ENCODE measurements around the gene NRAS.

The NRAS gene

GRCh38 chr1:114749835-114750234, 33.3 kb upstream of the NRAS start:
- Histone ChIP-seq H3K9me3 (ENCODE audit: insufficient read depth, low read length) (no peaks in the 10 kb centered on the region), H3K27ac (ENCODE audit: low read length) (no peak overlapping the region), H3K36me3 (replicated peaks; ENCODE audit: low read depth, low read length) (peaks cover 60% of the 10 kb centered on the region), H3K4me3 (ENCODE audit: low read length) (no peak overlapping the region), H3K4me1 (ENCODE audit: low read length) (peaks cover 33% of the 10 kb centered on the region), H3K79me2 (ENCODE audit: low read length) (peaks cover 100% of the 10 kb centered on the region), H2AFZ (ENCODE audit: low read depth, low read length) (no peak overlapping the region), H3K9ac (ENCODE audit: low read length) (no peak overlapping the region), H3K27me3 (ENCODE audit: low read depth, low read length) (no peaks in the 10 kb centered on the region), H3K4me2 (ENCODE audit: low read length) (no peak overlapping the region), H4K20me1 (ENCODE audit: insufficient read depth, low read length) (peaks cover 89% of the 10 kb centered on the region)
- TF ChIP-seq EZH2phosphoT487 (IDR thresholded peaks at IDR 0.05; ENCODE audit: low read depth) = no peak
- TF ChIP-seq, protein P1, sequence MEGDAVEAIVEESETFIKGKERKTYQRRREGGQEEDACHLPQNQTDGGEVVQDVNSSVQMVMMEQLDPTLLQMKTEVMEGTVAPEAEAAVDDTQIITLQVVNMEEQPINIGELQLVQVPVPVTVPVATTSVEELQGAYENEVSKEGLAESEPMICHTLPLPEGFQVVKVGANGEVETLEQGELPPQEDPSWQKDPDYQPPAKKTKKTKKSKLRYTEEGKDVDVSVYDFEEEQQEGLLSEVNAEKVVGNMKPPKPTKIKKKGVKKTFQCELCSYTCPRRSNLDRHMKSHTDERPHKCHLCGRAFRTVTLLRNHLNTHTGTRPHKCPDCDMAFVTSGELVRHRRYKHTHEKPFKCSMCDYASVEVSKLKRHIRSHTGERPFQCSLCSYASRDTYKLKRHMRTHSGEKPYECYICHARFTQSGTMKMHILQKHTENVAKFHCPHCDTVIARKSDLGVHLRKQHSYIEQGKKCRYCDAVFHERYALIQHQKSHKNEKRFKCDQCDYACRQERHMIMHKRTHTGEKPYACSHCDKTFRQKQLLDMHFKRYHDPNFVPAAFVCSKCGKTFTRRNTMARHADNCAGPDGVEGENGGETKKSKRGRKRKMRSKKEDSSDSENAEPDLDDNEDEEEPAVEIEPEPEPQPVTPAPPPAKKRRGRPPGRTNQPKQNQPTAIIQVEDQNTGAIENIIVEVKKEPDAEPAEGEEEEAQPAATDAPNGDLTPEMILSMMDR (IDR thresholded peaks at IDR 0.05; ENCODE audit: low read depth, low read length) = no peak

DNA sequence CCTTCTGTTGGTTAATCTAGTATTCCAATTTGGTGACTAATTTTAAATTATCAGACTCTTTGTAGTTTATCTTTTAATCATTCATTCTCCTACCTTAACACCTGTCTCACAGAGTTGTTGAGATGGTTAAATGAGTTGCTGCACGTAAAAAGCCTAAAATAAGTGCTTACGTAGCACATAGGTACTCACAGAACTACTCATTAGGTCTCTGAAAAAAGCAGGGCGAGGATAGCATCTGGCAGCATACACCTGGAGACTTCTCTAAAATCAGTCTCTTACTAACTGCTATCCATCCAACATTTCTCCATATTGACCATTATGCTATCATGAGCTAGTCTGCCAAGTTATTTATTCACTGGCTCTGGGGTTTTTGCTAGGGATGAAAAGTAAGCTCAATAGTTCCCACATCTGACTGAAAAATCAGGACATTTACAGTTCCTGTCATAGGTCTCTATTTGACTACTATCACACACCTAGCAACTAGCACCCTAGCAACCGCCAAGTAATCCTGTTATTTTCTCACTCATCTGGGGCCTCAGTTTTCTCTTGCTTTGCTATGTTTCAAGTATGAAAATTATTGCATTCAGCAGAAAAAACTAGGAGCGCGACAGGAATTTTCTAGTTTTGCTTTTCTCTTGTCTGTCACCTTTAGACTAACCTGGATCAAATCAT, 30.0 kb upstream of the NRAS start:
- H3K36me3 ChIP-seq (replicated peaks; ENCODE audit: low read depth, low read length) = peaks cover 60% of the 10 kb centered on the region
- 0 out of 2 replicates have a peak overlapping the region, but pooled peaks have one; percentile 6 for H3K9ac ChIP-seq (ENCODE audit: low read length)
- no peak overlapping the region for H3K4me3 ChIP-seq (ENCODE audit: low read length)
- H4K20me1 ChIP-seq (ENCODE audit: insufficient read depth, low read length) = peaks cover 77% of the 10 kb centered on the region
- TF ChIP-seq, protein P1 (IDR thresholded peaks at IDR 0.05; ENCODE audit: low read depth, low read length) = no peak
- TF ChIP-seq EZH2phosphoT487 (IDR thresholded peaks at IDR 0.05; ENCODE audit: low read depth) = no peak
- no peak overlapping the region for H2AFZ ChIP-seq (ENCODE audit: low read depth, low read length)
- H3K79me2 ChIP-seq (ENCODE audit: low read length) = peaks cover 100% of the 10 kb centered on the region
- no peaks in the 10 kb centered on the region for H3K9me3 ChIP-seq (ENCODE audit: insufficient read depth, low read length)
- peaks cover 12% of the 10 kb centered on the region for H3K4me1 ChIP-seq (ENCODE audit: low read length)
- H3K27ac ChIP-seq (ENCODE audit: low read length) = peak overlapping the region; percentile 32; the same call in 1 of the 2 replicates
- H3K4me2 ChIP-seq (ENCODE audit: low read length) = peak overlapping the region; percentile 11; the same call in 1 of the 2 replicates
- H3K27me3 ChIP-seq (ENCODE audit: low read depth, low read length) = no peaks in the 10 kb centered on the region

- H3K36me3 ChIP-seq (replicated peaks; ENCODE audit: low read depth, low read length) = peaks cover 61% of the 10 kb centered on the region
- no peak overlapping the region for H3K4me3 ChIP-seq (ENCODE audit: low read length)
- H4K20me1 ChIP-seq (ENCODE audit: insufficient read depth, low read length) = peaks cover 75% of the 10 kb centered on the region
- no peaks in the 10 kb centered on the region for H3K27me3 ChIP-seq (ENCODE audit: low read depth, low read length)
- H3K9ac ChIP-seq (ENCODE audit: low read length) = no peak overlapping the region
- H3K4me2 ChIP-seq (ENCODE audit: low read length) = no peak overlapping the region
- no peaks in the 10 kb centered on the region for H3K9me3 ChIP-seq (ENCODE audit: insufficient read depth, low read length)
- H2AFZ ChIP-seq (ENCODE audit: low read depth, low read length) = no peak overlapping the region
- TF ChIP-seq, protein P1 (IDR thresholded peaks at IDR 0.05; ENCODE audit: low read depth, low read length) = no peak
- TF ChIP-seq EZH2phosphoT487 (IDR thresholded peaks at IDR 0.05; ENCODE audit: low read depth) = no peak
- peaks cover 12% of the 10 kb centered on the region for H3K4me1 ChIP-seq (ENCODE audit: low read length)
- H3K27ac ChIP-seq (ENCODE audit: low read length) = no peak overlapping the region
- peaks cover 100% of the 10 kb centered on the region for H3K79me2 ChIP-seq (ENCODE audit: low read length)
Observed at GRCh38 chr1:114745291-114745690, 28.7 kb upstream of the NRAS start.

DNA sequence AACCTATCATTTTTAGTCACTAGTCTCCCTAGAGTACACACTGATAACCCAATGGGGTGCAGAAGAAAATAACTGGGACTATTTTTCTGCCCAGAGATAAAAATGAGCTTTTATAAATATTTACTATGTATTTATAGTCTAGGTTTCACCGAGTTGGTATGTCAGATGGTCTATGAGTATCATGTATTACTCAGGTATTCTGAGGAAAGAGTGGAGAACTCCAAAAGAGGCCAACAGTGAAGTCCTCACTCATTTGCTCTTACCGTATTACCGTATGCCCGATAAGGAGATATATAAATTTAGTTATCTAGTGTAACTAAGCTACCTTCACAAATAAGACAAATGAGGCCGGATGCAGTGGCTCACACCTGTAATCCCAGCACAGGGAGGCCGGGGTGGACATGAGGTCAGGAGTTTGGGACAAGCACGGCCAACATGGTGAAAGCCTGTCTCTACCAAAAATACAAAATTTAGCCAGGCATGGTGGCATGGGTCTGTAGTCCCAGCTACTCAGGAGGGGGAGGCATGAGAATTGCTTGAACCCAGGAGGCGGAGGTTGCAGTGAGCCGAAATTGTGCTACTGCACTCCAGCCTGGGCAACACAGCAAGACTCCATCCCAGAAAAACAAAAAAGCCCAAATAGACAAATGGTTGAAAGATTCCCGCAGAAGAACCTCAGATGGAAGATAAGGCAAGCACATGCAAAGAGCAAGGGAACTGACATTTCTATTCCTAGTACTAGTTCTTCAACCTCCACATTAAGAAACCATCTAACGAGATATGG, 25.6 kb upstream of the NRAS start:
- Histone ChIP-seq H3K27ac (ENCODE audit: low read length) (no peak overlapping the region), H3K4me2 (ENCODE audit: low read length) (no peak overlapping the region), H3K4me3 (ENCODE audit: low read length) (no peak overlapping the region), H3K9me3 (ENCODE audit: insufficient read depth, low read length) (no peaks in the 10 kb centered on the region), H4K20me1 (ENCODE audit: insufficient read depth, low read length) (peaks cover 57% of the 10 kb centered on the region), H2AFZ (ENCODE audit: low read depth, low read length) (no peak overlapping the region), H3K9ac (ENCODE audit: low read length) (no peak overlapping the region), H3K4me1 (ENCODE audit: low read length) (peaks cover 10% of the 10 kb centered on the region), H3K27me3 (ENCODE audit: low read depth, low read length) (no peaks in the 10 kb centered on the region), H3K79me2 (ENCODE audit: low read length) (peaks cover 84% of the 10 kb centered on the region), H3K36me3 (replicated peaks; ENCODE audit: low read depth, low read length) (peaks cover 46% of the 10 kb centered on the region)
- no peak for TF ChIP-seq EZH2phosphoT487 (IDR thresholded peaks at IDR 0.05; ENCODE audit: low read depth)

Measured in OCI-LY3 (cell line).